ENCODE measurements around the gene PFKFB2.
"Not testable (repeated sequence)": the region's sequence is repeated elsewhere in the genome, so short reads cannot be mapped to it uniquely, and the experiment has no call there.

Gene PFKFB2

GRCh38 chr1:207031632-207032264 is 21.3 kb upstream of the PFKFB2 start:
- Histone ChIP-seq H3K36me3 (ENCODE audit: control insufficient read depth in 1 of 2, insufficient read depth in 2 of 2, low read length in 2 of 2) (no peaks in the 10 kb centered on the region), H3K4me3 (ENCODE audit: low read depth in 1 of 2, low read length in 2 of 2) (peak overlapping the region in 1 of 2 donors; percentile 58), H3K27me3 (ENCODE audit: low read depth, low read length) (no peaks in the 10 kb centered on the region), H3K27ac (ENCODE audit: low read length) (peak overlapping the region; percentile 86), H3K9me3 (ENCODE audit: control insufficient read depth in 1 of 2, low read length in 2 of 2) (no peaks in the 10 kb centered on the region), H3K4me1 (ENCODE audit: control insufficient read depth in 1 of 2, insufficient read depth in 2 of 2, low read length in 2 of 2) (no peaks in the 10 kb centered on the region)

- Histone ChIP-seq H3K27me3 (ENCODE audit: low read depth, low read length) (no peaks in the 10 kb centered on the region), H3K9me3 (ENCODE audit: control insufficient read depth in 1 of 2, low read length in 2 of 2) (no peaks in the 10 kb centered on the region), H3K27ac (ENCODE audit: low read length) (peak within 1 kb of the TSS; percentile 86), H3K4me1 (ENCODE audit: control insufficient read depth in 1 of 2, insufficient read depth in 2 of 2, low read length in 2 of 2) (no peaks in the 10 kb centered on the region), H3K4me3 (ENCODE audit: low read depth in 1 of 2, low read length in 2 of 2) (peak within 1 kb of the TSS in 1 of 2 donors; percentile 58), H3K36me3 (ENCODE audit: control insufficient read depth in 1 of 2, insufficient read depth in 2 of 2, low read length in 2 of 2) (no peaks in the 10 kb centered on the region)
These were observed 20.5 kb upstream of the PFKFB2 start, which contains the start of gene C1orf116 for GRCh38 chr1:207032528-207033017. Gene C1orf116, minus strand, starts transcription at chr1:207032756. Its CDS starts 5,158 bp downstream, at chr1:207027598.

- Histone ChIP-seq H3K4me1 (ENCODE audit: control insufficient read depth in 1 of 2, insufficient read depth in 2 of 2, low read length in 2 of 2) (no peaks in the 10 kb centered on the region), H3K27me3 (ENCODE audit: low read depth, low read length) (no peaks in the 10 kb centered on the region), H3K36me3 (ENCODE audit: control insufficient read depth in 1 of 2, insufficient read depth in 2 of 2, low read length in 2 of 2) (no peaks in the 10 kb centered on the region), H3K4me3 (ENCODE audit: low read depth in 1 of 2, low read length in 2 of 2) (no peak overlapping the region), H3K27ac (ENCODE audit: low read length) (peak overlapping the region; percentile 11), H3K9me3 (ENCODE audit: control insufficient read depth in 1 of 2, low read length in 2 of 2) (no peaks in the 10 kb centered on the region)
These were observed 19.8 kb upstream of the PFKFB2 start for GRCh38 chr1:207033302-207033701.

- Histone ChIP-seq H3K27ac (ENCODE audit: low read length) (no peak overlapping the region), H3K36me3 (ENCODE audit: control insufficient read depth in 1 of 2, insufficient read depth in 2 of 2, low read length in 2 of 2) (no peaks in the 10 kb centered on the region), H3K4me3 (ENCODE audit: low read depth in 1 of 2, low read length in 2 of 2) (no peak overlapping the region), H3K27me3 (ENCODE audit: low read depth, low read length) (no peaks in the 10 kb centered on the region), H3K9me3 (ENCODE audit: control insufficient read depth in 1 of 2, low read length in 2 of 2) (no peaks in the 10 kb centered on the region), H3K4me1 (ENCODE audit: control insufficient read depth in 1 of 2, insufficient read depth in 2 of 2, low read length in 2 of 2) (no peaks in the 10 kb centered on the region)
These were observed 18.9 kb upstream of the PFKFB2 start for GRCh38 chr1:207034208-207034607.

- H3K36me3 ChIP-seq (ENCODE audit: control insufficient read depth in 1 of 2, insufficient read depth in 2 of 2, low read length in 2 of 2), result no peaks in the 10 kb centered on the region
- no peaks in the 10 kb centered on the region for H3K27me3 ChIP-seq (ENCODE audit: low read depth, low read length)
- H3K27ac ChIP-seq (ENCODE audit: low read length), result no peak overlapping the region
- no peak overlapping the region for H3K4me3 ChIP-seq (ENCODE audit: low read depth in 1 of 2, low read length in 2 of 2)
- H3K4me1 ChIP-seq (ENCODE audit: control insufficient read depth in 1 of 2, insufficient read depth in 2 of 2, low read length in 2 of 2), result no peaks in the 10 kb centered on the region
- H3K9me3 ChIP-seq (ENCODE audit: control insufficient read depth in 1 of 2, low read length in 2 of 2), result no peaks in the 10 kb centered on the region
These were observed 18.1 kb upstream of the PFKFB2 start for GRCh38 chr1:207034998-207035397.

- no peaks in the 10 kb centered on the region for H3K9me3 ChIP-seq (ENCODE audit: control insufficient read depth in 1 of 2, low read length in 2 of 2)
- no peaks in the 10 kb centered on the region for H3K4me1 ChIP-seq (ENCODE audit: control insufficient read depth in 1 of 2, insufficient read depth in 2 of 2, low read length in 2 of 2)
- H3K4me3 ChIP-seq (ENCODE audit: low read depth in 1 of 2, low read length in 2 of 2), result no peak overlapping the region
These were observed 17.1 kb upstream of the PFKFB2 start for GRCh38 chr1:207035877-207036551.

GRCh38 chr1:207036865-207037264 is 16.2 kb upstream of the PFKFB2 start:
- Histone ChIP-seq H3K9me3 (ENCODE audit: control insufficient read depth in 1 of 2, low read length in 2 of 2) (no peaks in the 10 kb centered on the region), H3K4me3 (ENCODE audit: low read depth in 1 of 2, low read length in 2 of 2) (no peak overlapping the region), H3K27ac (ENCODE audit: low read length) (no peak overlapping the region), H3K27me3 (ENCODE audit: low read depth, low read length) (no peaks in the 10 kb centered on the region), H3K4me1 (ENCODE audit: control insufficient read depth in 1 of 2, insufficient read depth in 2 of 2, low read length in 2 of 2) (no peaks in the 10 kb centered on the region), H3K36me3 (ENCODE audit: control insufficient read depth in 1 of 2, insufficient read depth in 2 of 2, low read length in 2 of 2) (no peaks in the 10 kb centered on the region)

More at GRCh38 chr1:207035877-207036551, 17.1 kb upstream of the PFKFB2 start:
- Histone ChIP-seq H3K36me3 (ENCODE audit: control insufficient read depth in 1 of 2, insufficient read depth in 2 of 2, low read length in 2 of 2) (no peaks in the 10 kb centered on the region), H3K27ac (ENCODE audit: low read length) (no peak overlapping the region), H3K27me3 (ENCODE audit: low read depth, low read length) (no peaks in the 10 kb centered on the region)

GRCh38 chr1:207039380-207040180 is 13.5 kb upstream of the PFKFB2 start:
- Histone ChIP-seq H3K27ac (ENCODE audit: low read length) (no peak overlapping the region), H3K4me3 (ENCODE audit: low read depth in 1 of 2, low read length in 2 of 2) (no peak overlapping the region), H3K4me1 (ENCODE audit: control insufficient read depth in 1 of 2, insufficient read depth in 2 of 2, low read length in 2 of 2) (peaks cover 0 to 4% of the 10 kb centered on the region in 2 donors), H3K36me3 (ENCODE audit: control insufficient read depth in 1 of 2, insufficient read depth in 2 of 2, low read length in 2 of 2) (no peaks in the 10 kb centered on the region), H3K27me3 (ENCODE audit: low read depth, low read length) (no peaks in the 10 kb centered on the region), H3K9me3 (ENCODE audit: control insufficient read depth in 1 of 2, low read length in 2 of 2) (no peaks in the 10 kb centered on the region)

GRCh38 chr1:207040181-207040533 is 12.9 kb upstream of the PFKFB2 start:
- peaks cover 0 to 8% of the 10 kb centered on the region in 2 donors for H3K4me1 ChIP-seq (ENCODE audit: control insufficient read depth in 1 of 2, insufficient read depth in 2 of 2, low read length in 2 of 2)
- no peaks in the 10 kb centered on the region for H3K27me3 ChIP-seq (ENCODE audit: low read depth, low read length)
- H3K27ac ChIP-seq (ENCODE audit: low read length), result no peak overlapping the region
- H3K9me3 ChIP-seq (ENCODE audit: control insufficient read depth in 1 of 2, low read length in 2 of 2), result no peaks in the 10 kb centered on the region
- no peak overlapping the region for H3K4me3 ChIP-seq (ENCODE audit: low read depth in 1 of 2, low read length in 2 of 2)
- H3K36me3 ChIP-seq (ENCODE audit: control insufficient read depth in 1 of 2, insufficient read depth in 2 of 2, low read length in 2 of 2), result no peaks in the 10 kb centered on the region

- H3K36me3 ChIP-seq (ENCODE audit: control insufficient read depth in 1 of 2, insufficient read depth in 2 of 2, low read length in 2 of 2), result not testable (repeated sequence)
These were observed 11.7 kb upstream of the PFKFB2 start for GRCh38 chr1:207041397-207041796.

GRCh38 chr1:207045453-207045852 is 7.6 kb upstream of the PFKFB2 start:
- H3K27ac ChIP-seq (ENCODE audit: low read length), result no peak overlapping the region
- H3K27me3 ChIP-seq (ENCODE audit: low read depth, low read length), result no peaks in the 10 kb centered on the region
- no peaks in the 10 kb centered on the region for H3K9me3 ChIP-seq (ENCODE audit: control insufficient read depth in 1 of 2, low read length in 2 of 2)
- peaks cover 4 to 52% of the 10 kb centered on the region in 2 donors for H3K4me1 ChIP-seq (ENCODE audit: control insufficient read depth in 1 of 2, insufficient read depth in 2 of 2, low read length in 2 of 2)
- H3K36me3 ChIP-seq (ENCODE audit: control insufficient read depth in 1 of 2, insufficient read depth in 2 of 2, low read length in 2 of 2), result peaks cover 16 to 23% of the 10 kb centered on the region in 2 donors
- H3K4me3 ChIP-seq (ENCODE audit: low read depth in 1 of 2, low read length in 2 of 2), result no peak overlapping the region

More at GRCh38 chr1:207041397-207041796, 11.7 kb upstream of the PFKFB2 start:
- H3K27ac ChIP-seq (ENCODE audit: low read length); H3K9me3 ChIP-seq (ENCODE audit: control insufficient read depth in 1 of 2, low read length in 2 of 2); H3K4me3 ChIP-seq (ENCODE audit: low read depth in 1 of 2, low read length in 2 of 2); H3K27me3 ChIP-seq (ENCODE audit: low read depth, low read length): not testable (repeated sequence)
- H3K4me1 ChIP-seq (ENCODE audit: control insufficient read depth in 1 of 2, insufficient read depth in 2 of 2, low read length in 2 of 2), result peaks cover 4 to 20% of the 10 kb centered on the region in 2 donors
